Epidermal melanocyte (primary cell): Measurements from ENCODE around the gene BCKDHB.

Source experiments
- DNase-seq: peaks from one replicate; pipeline ENCODE4 v3.0.0; 2011; ENCODE audit warnings: low spot score; ENCODE audit not compliant: insufficient read length

BCKDHB gene

GRCh38 chr6:80328652-80329051, 222.2 kb downstream of the BCKDHB start:
- no peak for DNase-seq

DNA sequence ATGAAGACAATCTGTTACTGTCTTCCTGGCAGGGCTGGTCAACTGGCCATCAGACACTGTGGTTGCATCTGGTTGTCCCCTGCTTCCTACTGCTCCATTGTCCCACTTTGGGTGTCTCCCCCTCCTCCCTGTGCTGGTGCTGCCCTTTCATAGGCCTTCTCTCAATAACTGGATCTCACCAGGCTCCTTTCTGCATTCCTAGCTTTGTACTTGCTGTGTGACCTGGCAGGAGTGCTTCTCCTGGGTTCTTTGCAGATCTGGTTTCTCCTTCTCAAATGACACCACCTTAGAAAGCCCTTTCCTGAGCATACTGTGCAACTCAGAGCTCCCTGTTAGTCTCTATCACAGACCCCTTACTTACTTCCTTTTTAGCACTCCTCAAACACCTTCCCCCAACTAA, 223.0 kb downstream of the BCKDHB start:
- DNase-seq = no peak

DNA sequence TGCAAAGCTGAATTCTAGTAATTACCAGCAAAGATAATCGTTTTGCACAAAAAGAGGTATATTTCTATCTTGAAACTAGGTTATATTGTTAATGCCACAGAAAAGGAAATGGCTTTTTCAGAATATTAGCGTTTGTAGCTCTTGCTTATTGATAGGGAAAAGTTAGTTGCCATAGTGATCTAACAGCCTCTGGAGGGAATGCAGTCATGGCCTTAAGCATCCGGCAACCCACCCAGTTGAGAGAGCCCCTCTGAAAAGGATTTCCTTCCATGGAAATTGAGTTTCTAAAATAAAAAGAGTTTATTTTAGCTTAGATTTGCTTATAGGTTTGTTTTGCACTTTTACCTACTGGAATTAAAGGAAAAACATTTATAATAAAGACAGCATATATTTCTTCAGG, 224.5 kb downstream of the BCKDHB start:
- DNase-seq = no peak

- DNase-seq = no peak
Observed at GRCh38 chr6:80331522-80331921, 225.1 kb downstream of the BCKDHB start.

DNA sequence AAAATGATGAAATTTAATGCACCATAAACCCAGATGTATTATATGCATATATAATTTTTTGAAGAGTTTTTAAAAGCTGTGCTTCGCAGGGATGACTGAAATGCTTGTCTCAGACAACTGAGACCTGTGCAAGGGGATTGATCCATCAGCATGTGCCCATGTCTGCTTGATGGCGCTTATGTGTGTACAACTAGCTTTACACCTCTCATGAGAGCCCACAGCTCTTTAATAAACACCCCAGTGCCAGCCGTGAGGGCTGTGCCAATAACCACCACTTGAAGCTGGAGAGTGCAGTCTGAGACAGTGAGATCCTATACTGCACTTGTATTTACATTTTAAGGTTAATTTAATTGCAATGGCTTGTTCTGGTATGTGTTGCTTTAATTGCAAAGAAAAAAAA, 225.5 kb downstream of the BCKDHB start:
- no peak for DNase-seq

- no peak for DNase-seq
Observed at GRCh38 chr6:80333342-80333741, 226.9 kb downstream of the BCKDHB start.

GRCh38 chr6:80335121-80335531, 228.7 kb downstream of the BCKDHB start:
- no peak for DNase-seq

DNA sequence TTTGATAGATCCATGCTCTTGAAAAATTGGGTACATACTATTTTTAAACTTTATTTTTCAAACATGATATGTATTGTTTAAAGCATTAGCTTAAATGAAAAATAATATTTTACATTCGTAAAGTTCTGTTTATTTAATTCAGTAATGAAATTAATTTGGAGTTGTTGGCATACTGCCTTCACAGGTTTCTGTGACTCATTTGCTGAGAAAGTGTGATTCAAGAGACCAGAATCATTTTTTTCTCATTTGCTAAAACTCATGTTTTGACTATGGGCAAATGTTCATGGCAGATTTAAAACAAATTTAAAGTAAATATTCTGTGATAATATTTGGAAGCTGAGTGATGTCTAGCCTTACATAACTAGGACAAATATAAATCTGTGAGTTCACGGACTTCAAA, 230.4 kb downstream of the BCKDHB start:
- DNase-seq = no peak

DNA sequence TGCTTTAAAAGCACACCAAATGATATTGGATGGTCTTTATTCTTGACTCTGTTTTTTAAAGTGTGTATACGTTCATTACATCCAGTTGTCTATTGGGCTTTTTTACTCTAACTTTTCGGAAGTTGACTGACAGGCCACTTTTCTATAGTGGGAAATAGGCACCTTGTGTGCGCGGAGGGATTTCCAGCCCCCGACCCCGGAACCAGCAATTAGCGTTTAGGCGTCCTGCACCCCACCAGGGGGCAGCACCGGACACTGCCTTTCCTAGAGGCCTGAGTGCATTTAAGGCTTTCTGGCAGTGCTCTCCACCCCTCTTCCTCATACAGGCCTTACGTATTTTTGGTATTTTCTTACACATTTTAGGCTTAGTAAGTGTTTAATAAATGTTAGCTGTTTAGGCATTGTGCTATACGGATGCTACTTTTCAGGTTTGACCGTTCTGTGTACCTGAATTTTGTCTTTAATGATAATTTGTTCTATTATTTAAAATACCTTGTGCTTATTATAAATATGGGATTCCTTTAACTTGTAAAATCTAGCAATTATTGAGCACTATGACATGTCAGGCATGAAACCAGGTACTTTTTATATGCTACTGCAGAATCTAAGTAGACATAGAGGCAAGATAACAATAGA, 231.8 kb downstream of the BCKDHB start:
- no peak for DNase-seq

- DNase-seq = no peak
Observed at GRCh38 chr6:80339421-80339820, 232.9 kb downstream of the BCKDHB start.

DNA sequence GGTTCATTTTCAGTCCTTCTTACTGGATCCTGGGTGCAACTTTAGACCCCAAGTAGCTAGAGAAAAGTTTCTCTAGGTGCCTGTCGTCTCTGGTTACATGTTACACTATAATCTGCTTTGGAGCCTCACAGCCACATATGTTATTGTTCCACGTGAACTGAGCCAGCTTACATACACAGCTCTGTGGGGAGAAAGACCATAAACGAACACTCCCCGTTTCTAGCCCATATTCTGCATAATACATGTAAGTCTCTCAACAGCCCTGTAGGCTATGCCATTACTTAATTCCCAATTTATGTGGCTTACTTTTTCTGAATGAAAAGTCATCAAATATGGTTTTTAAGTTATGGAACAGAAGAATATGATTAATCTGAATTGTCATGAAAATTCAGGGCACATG, 233.8 kb downstream of the BCKDHB start:
- DNase-seq = no peak

GRCh38 chr6:80340686-80341085, 234.2 kb downstream of the BCKDHB start:
- no peak for DNase-seq

- DNase-seq = no peak
Observed at GRCh38 chr6:80341330-80341729, 234.9 kb downstream of the BCKDHB start.

DNA sequence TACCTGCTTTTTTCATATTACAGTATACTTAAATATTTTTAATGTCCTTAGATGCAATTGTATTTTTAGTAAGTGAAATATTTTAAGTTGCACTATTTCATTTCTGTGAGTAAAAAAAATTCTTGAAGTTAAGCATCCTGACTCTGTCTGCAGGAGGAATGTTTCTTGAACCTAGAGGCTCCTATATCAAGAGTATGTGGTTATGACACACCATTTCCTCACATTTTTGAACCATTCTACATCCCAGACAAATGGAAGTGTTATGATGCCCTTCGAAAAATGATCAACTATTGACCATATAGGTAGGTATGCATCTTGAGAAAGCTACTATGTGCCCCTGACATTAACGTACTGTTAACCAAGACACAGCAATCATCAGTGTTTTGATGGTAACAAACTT, 237.0 kb downstream of the BCKDHB start:
- DNase-seq = no peak

DNA sequence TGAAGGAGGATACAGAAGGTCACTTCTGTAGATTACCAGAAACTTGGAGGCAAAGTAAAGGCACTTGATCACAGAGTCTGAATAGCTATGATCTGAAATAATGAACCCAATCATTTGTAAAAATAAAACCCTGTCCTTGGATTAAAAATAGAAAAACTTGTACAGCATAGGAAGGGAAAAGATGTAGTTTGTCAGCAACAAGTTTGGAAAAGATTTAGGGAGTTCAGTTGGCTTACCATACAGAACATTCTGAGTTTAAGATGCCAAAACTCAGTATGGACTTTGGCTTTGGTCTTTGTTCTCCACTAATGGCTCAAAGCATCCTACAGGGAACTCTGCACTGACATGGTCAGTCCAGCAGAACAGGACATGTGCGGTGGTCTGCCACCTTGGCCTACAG, 240.6 kb downstream of the BCKDHB start:
- DNase-seq = no peak

GRCh38 chr6:80348263-80348662, 241.8 kb downstream of the BCKDHB start:
- DNase-seq = no peak

DNA sequence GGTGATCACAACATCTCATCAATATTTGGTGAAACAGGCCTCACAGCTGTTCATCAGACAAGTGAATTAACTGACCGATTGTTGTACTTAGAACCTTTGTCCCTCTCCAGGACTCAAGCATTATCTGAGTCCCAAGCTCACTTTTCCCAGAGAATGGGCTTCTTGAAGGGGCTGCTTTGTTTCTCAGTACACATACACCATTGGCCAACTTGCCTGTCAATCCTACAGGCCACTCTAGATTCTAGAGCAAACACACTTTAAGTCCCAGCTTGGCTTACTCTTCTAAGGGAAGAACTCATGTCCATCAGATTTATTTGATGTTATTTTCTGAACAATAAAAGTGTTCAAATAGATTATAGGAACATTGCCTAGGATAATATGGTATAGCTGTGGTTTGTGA, 249.5 kb downstream of the BCKDHB start:
- no peak for DNase-seq

- DNase-seq = no peak
Observed at GRCh38 chr6:80356545-80356944, 250.1 kb downstream of the BCKDHB start.

DNA sequence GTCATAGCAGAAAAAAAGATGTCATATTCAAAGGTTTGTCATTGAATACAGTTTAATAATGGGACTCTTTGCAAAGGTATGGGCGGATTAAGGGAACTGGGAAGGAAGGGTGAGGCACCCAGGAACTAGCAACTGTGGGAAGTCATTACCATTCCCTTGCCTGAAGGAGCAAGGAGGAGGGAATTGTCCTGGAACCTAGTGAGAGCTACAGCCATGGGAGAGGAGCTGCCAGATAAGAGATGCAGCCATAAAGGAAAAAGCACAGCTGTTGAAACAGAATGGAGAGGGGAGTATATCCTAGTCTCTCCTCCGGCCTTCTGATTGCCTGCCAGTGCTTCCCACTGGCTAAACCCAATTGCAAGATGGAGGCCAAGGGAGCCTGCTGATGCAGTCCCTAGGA, 250.6 kb downstream of the BCKDHB start:
- DNase-seq = no peak

- no peak for DNase-seq
Observed at GRCh38 chr6:80357674-80358073, 251.2 kb downstream of the BCKDHB start.

DNA sequence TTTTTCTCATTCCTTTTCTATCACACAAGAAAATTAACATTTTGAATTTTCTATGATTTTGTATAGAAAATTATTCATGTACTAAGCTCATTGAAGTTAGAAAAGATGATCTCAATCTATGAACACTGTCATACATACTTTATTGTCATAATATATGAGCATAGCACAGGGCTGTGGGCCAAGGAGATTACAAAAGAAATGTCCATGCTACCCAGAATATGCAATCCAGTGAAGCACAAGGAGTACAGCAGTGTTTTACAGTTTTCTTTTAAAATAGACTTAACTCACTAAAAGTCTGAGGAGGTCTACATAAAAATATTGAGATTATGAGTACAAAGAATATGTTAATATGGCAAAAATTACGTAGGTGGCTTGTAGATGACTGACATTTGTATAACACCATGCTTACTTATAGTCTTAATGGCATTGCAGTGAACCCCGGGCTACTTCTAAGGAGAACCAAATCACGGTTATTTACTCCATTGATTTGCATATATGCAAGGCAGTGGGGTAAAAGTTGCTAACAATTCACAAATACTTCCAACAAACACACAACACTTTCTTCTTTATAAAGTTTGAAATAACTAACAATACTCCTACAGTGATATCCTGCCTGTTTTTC, 257.1 kb downstream of the BCKDHB start:
- no peak for DNase-seq

GRCh38 chr6:80364149-80364548, 257.7 kb downstream of the BCKDHB start:
- no peak for DNase-seq

- DNase-seq = no peak
Observed at GRCh38 chr6:80366051-80366450, 259.6 kb downstream of the BCKDHB start.

- DNase-seq = no peak
Observed at GRCh38 chr6:80366714-80367113, 260.2 kb downstream of the BCKDHB start.
